H1 (cell line): Measurements from ENCODE around the gene TSPAN15. TPM values are rescaled to one million over a fixed set of nuclear protein-coding genes. Genes with fewer than 3 reads are reported as not detected.
A peak's percentile ranks its signal among the peaks of the same experiment; 100 is the strongest.

Experiments used
- CTCF ChIA-PET: fragments of 300-600 bp; sonication (Branson Sonifier 250); formaldehyde crosslinking; loops from one replicate; lab custom pipeline; 2021; ENCODE audit not compliant: partially characterized antibody; lab: Charles Lee
- POLR2A ChIA-PET: fragments of 300-600 bp; sonication (Branson Sonifier 250); formaldehyde crosslinking; loops from one replicate; lab custom pipeline; 2021; ENCODE audit warnings: inconsistent platforms; ENCODE audit not compliant: partially characterized antibody; lab: Charles Lee
- DNase-seq, 2 experiments: peaks; one replicate each; pipeline versions ENCODE4 v3.0.0 to v3.0.0-alpha.2; 2010 to 2022; ENCODE audit warnings: low spot score in 2 of 2, low read depth in 1 of 2, mixed read lengths in 1 of 2
- FAIRE-seq: peaks from 2 replicates; lab custom pipeline; 2011; peaks lifted over from hg19 to GRCh38; lab: Jason Lieb, UNC
- H2AFZ ChIP-seq: 2 replicates; pipeline ENCODE4 v1.8.1; 2012; ENCODE audit warnings: low read length, inconsistent platforms
- H2AK5ac ChIP-seq: 2 replicates; pipeline ENCODE4 v1.6.1; 2013; ENCODE audit warnings: low read depth, low read length
- H2BK120ac ChIP-seq: replicated peaks from 2 replicates; pipeline ENCODE3; 2013; ENCODE audit warnings: low read depth, low read length, inconsistent platforms
- H2BK12ac ChIP-seq: 2 replicates; pipeline ENCODE4 v1.6.1; 2013; ENCODE audit warnings: low read depth, low read length
- H2BK15ac ChIP-seq: 2 replicates; pipeline ENCODE4 v1.6.1; 2013; ENCODE audit warnings: low read length
- H2BK20ac ChIP-seq: 2 replicates; pipeline ENCODE4 v1.6.1; 2013; ENCODE audit warnings: low read length
- H2BK5ac ChIP-seq: 2 replicates; pipeline ENCODE4 v1.6.1; 2013; ENCODE audit warnings: low read depth, low read length
- H3K14ac ChIP-seq: 2 replicates; pipeline ENCODE4 v1.6.1; 2013; ENCODE audit warnings: inconsistent platforms; ENCODE audit not compliant: insufficient read length
- H3K18ac ChIP-seq: 2 replicates; pipeline ENCODE4 v1.6.1; 2013; ENCODE audit warnings: low read length; ENCODE audit errors: extremely low read depth
- H3K23ac ChIP-seq: 2 replicates; pipeline ENCODE4 v1.6.1; 2013; ENCODE audit warnings: inconsistent platforms; ENCODE audit not compliant: insufficient read length
- H3K23me2 ChIP-seq: 2 replicates; pipeline ENCODE4 v1.6.1; 2013; ENCODE audit warnings: low read depth, low read length
- H3K27ac ChIP-seq: 2 replicates; pipeline ENCODE4 v1.6.1; 2011; ENCODE audit warnings: low read depth, low read length, inconsistent platforms
- H3K27me3 ChIP-seq, 4 experiments: replicated peaks in 1 of 4; 1 replicate in 1 of 4; 2 replicates in 3 of 4; pipeline versions ENCODE4 v1.6.1 to v1.8.1; 2011 to 2013; ENCODE audit warnings: low read length in 3 of 4, mild to moderate bottlenecking in 3 of 4, inconsistent platforms in 2 of 4, mixed read lengths in 2 of 4, moderate library complexity in 1 of 4; ENCODE audit not compliant: control insufficient read depth in 3 of 4, insufficient read depth in 3 of 4; ENCODE audit errors: extremely low read depth in 1 of 4
- H3K36me3 ChIP-seq, 4 experiments: 2 replicates each; pipeline versions ENCODE4 v1.6.1 to v1.8.1; 2011 to 2013; ENCODE audit warnings: mild to moderate bottlenecking in 4 of 4, low read length in 3 of 4, moderate library complexity in 2 of 4, control low read depth in 1 of 4, inconsistent platforms in 1 of 4; ENCODE audit not compliant: insufficient read depth in 4 of 4, control insufficient read depth in 2 of 4
- H3K4ac ChIP-seq: replicated peaks from 2 replicates; pipeline ENCODE3; 2013; ENCODE audit warnings: low read length, low read depth, mixed read lengths, inconsistent platforms; ENCODE audit not compliant: insufficient read length
- H3K4me1 ChIP-seq, 4 experiments: replicated peaks in 1 of 4; 1 replicate in 1 of 4; 2 replicates in 3 of 4; pipeline versions ENCODE4 v1.6.1 to v1.8.1; 2011 to 2013; ENCODE audit warnings: low read length in 3 of 4, inconsistent platforms in 2 of 4, mixed read lengths in 1 of 4; ENCODE audit not compliant: insufficient read depth in 4 of 4, control insufficient read depth in 3 of 4
- H3K4me2 ChIP-seq, 2 experiments: 2 replicates each; pipeline versions ENCODE4 v1.6.1 to v1.8.1; 2011 to 2013; ENCODE audit warnings: low read depth in 2 of 2, low read length in 2 of 2, control low read depth in 1 of 2, inconsistent platforms in 1 of 2, mild to moderate bottlenecking in 1 of 2; ENCODE audit not compliant: insufficient read depth in 1 of 2
- H3K4me3 ChIP-seq, 4 experiments: fragments of 200-600, 300-600 bp in 1 of 4; sonication (generic), shearing (Covaris generic), sonication (Bioruptor Twin) in 1 of 4; 2 replicates each; pipeline versions ENCODE4 v1.5.1 to v1.8.1; 2011 to 2016; ENCODE audit warnings: low read length in 4 of 4, low read depth in 3 of 4, control low read depth in 2 of 4, inconsistent platforms in 2 of 4, mild to moderate bottlenecking in 2 of 4, mixed read lengths in 1 of 4, moderate library complexity in 1 of 4; ENCODE audit not compliant: insufficient read depth in 2 of 4; ENCODE audit errors: extremely low read depth in 1 of 4
- H3K56ac ChIP-seq: replicated peaks from 2 replicates; pipeline ENCODE3; 2013; ENCODE audit warnings: low read depth, mild to moderate bottlenecking, mixed read lengths, low read length, inconsistent platforms; ENCODE audit not compliant: insufficient read length
- H3K79me1 ChIP-seq: 2 replicates; pipeline ENCODE4 v1.6.1; 2013; ENCODE audit warnings: low read depth, low read length, control low read depth
- H3K79me2 ChIP-seq, 2 experiments: 2 replicates each; pipeline versions ENCODE4 v1.6.1 to v1.8.1; 2012 to 2013; ENCODE audit warnings: low read length in 2 of 2, mild to moderate bottlenecking in 2 of 2, inconsistent platforms in 1 of 2; ENCODE audit not compliant: insufficient read depth in 2 of 2, control insufficient read depth in 1 of 2
- H3K9ac ChIP-seq, 4 experiments: replicated peaks in 1 of 4; 1 replicate in 1 of 4; 2 replicates in 3 of 4; pipeline versions ENCODE4 v1.6.1 to v1.8.1; 2011 to 2013; ENCODE audit warnings: low read depth in 3 of 4, low read length in 3 of 4, control low read depth in 2 of 4, mild to moderate bottlenecking in 2 of 4, moderate library complexity in 2 of 4, inconsistent platforms in 1 of 4; ENCODE audit errors: extremely low read depth in 1 of 4
- H3K9me3 ChIP-seq, 2 experiments: 2 replicates each; pipeline versions ENCODE4 v1.6.1 to v1.8.1; 2012 to 2013; ENCODE audit warnings: mild to moderate bottlenecking in 2 of 2, moderate library complexity in 2 of 2, control low read depth in 1 of 2, inconsistent platforms in 1 of 2, low read depth in 1 of 2, low read length in 1 of 2, mixed read lengths in 1 of 2; ENCODE audit not compliant: insufficient read depth in 2 of 2
- H4K20me1 ChIP-seq, 2 experiments: replicated peaks in 1 of 2; 2 replicates each; pipeline versions ENCODE3 to v1.8.1; 2011 to 2013; ENCODE audit warnings: inconsistent platforms in 2 of 2, low read length in 2 of 2, mild to moderate bottlenecking in 1 of 2; ENCODE audit not compliant: insufficient read depth in 2 of 2, control insufficient read depth in 1 of 2
- H4K5ac ChIP-seq: 2 replicates; pipeline ENCODE4 v1.6.1; 2013; ENCODE audit warnings: low read length, low read depth, mixed read lengths, inconsistent platforms; ENCODE audit not compliant: insufficient read length
- H4K8ac ChIP-seq: 2 replicates; pipeline ENCODE4 v1.8.0; 2013; ENCODE audit warnings: mild to moderate bottlenecking, moderate library complexity, low read length, inconsistent platforms; ENCODE audit not compliant: insufficient read depth; ENCODE audit errors: extremely low read depth
- H4K91ac ChIP-seq: replicated peaks from 2 replicates; pipeline ENCODE3; 2013; ENCODE audit warnings: low read length, mixed read lengths, inconsistent platforms; ENCODE audit not compliant: insufficient read length
- CBX5 ChIP-seq: fragments of 300-800, 300-1000 bp; sonication (generic); IDR thresholded peaks from 2 replicates; pipeline ENCODE4 v1.7.1; 2016; ENCODE audit warnings: antibody characterized with exemption, low read length, low read depth
- JUND ChIP-seq: IDR thresholded peaks from 2 replicates; pipeline ENCODE4 v1.6.1; 2011; ENCODE audit warnings: mild to moderate bottlenecking, improper control_type of control experiment, low read length
- RAD21 ChIP-seq, 2 experiments: IDR thresholded peaks in 1 of 2; conservative IDR thresholded peaks in 1 of 2; 2 replicates each; pipeline ENCODE4 v1.6.1; 2011; ENCODE audit warnings: low read depth in 2 of 2, low read length in 2 of 2, improper control_type of control experiment in 1 of 2, inconsistent platforms in 1 of 2, mild to moderate bottlenecking in 1 of 2, moderate library complexity in 1 of 2
- SIX5 ChIP-seq: IDR thresholded peaks from 2 replicates; pipeline ENCODE4 v1.6.1; 2011; ENCODE audit warnings: mild to moderate bottlenecking, low read depth, low read length
- TAF7 ChIP-seq: optimal IDR thresholded peaks from 2 replicates; pipeline ENCODE3; 2011; ENCODE audit warnings: low read depth, mild to moderate bottlenecking, inconsistent platforms, low read length, moderate library complexity, borderline replicate concordance
- USF2 ChIP-seq: IDR thresholded peaks from 2 replicates; pipeline ENCODE4 v1.6.1; 2011; ENCODE audit warnings: low read length, improper control_type of control experiment
- WGBS, 2 experiments: shearing (Covaris generic) in 1 of 2; methylation state at CpG; one replicate each; pipeline versions ENCODE4 v1.1.6 to v1.1.7; 2013 to 2015; ENCODE audit warnings: low lambda C conversion rate in 2 of 2, mixed read lengths in 2 of 2, inconsistent platforms in 1 of 2, low coverage in 1 of 2, missing lambda C conversion rate in 1 of 2; ENCODE audit not compliant: insufficient replicate concordance in 2 of 2, insufficient coverage in 1 of 2, insufficient read length in 1 of 2; ENCODE audit errors: extremely low coverage in 1 of 2, missing lambda C conversion rate in 1 of 2; 5-methylcytosine and 5-hydroxymethylcytosine counted together
- polyA plus RNA-seq, 7 experiments: library from polyadenylated mRNA; depleted of rRNA in 3 of 7; stranded (reverse) in 5 of 7; unstranded in 2 of 7; fragments of >200 nt in 5 of 7; fragments of 200-250 nt in 2 of 7; gene quantifications; 1 replicate in 5 of 7; 2 replicates in 1 of 7; 4 replicates in 1 of 7; pipeline versions ENCODE4 v1.2.1 to v1.2.3, GENCODE V29; 2011 to 2013; ENCODE audit warnings: missing spikeins in 2 of 7, mixed read lengths in 2 of 7
- total RNA-seq: library from RNA; stranded (reverse); fragmentation: NEBNext Ultra II Directional; extraction: Animal tissue kit (Norgen Biotek cat#: 25700); gene quantifications from 2 replicates; pipeline ENCODE4 v1.2.1, GENCODE V29; 2021
- TF ChIP-seq, protein P1 (sequence below): IDR thresholded peaks from 2 replicates; pipeline ENCODE4 v1.6.1; 2012; ENCODE audit warnings: inconsistent platforms

TSPAN15 gene
- total and polyA plus RNA-seq, 2 of the 8 experiments (the other 6 are each of a cell fraction or from before 2014, with no cell fraction given): 9.7 to 20.0 TPM

DNA sequence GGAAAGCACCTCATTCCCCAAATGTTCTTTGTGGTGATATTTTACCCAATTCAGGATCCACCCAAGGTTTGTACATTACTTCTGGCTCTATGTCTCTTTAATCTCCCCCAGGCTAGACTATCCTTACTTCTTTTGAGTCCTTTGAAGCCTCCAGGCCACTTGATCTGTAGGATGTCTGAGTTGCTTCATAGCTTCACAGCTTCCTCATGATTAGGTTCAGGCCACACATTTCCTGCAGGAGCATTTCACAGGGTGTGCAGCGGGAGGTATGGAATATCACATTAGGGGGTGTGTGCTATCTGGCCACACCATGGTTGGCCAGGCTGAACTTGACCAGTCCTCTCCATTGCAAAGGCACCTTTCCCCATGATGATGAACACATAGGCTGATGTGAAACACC, 18.7 kb downstream of the TSPAN15 start:
- H3K4me1 ChIP-seq: peaks cover 0 to 5% (median 0%) of the 10 kb centered on the region in 4 experiments; a peak in 4 of 7 replicates
- no peaks in the 10 kb centered on the region for H3K27me3 ChIP-seq
- FAIRE-seq (no peak), DNase-seq (no peak)
- H2BK20ac ChIP-seq: no peak overlapping the region
- H2BK15ac ChIP-seq: no peak overlapping the region
- H3K27ac ChIP-seq: no peak overlapping the region
- no peak overlapping the region for H2AFZ ChIP-seq
- no peak for TF ChIP-seq JUND
- TF ChIP-seq SIX5: no peak
- TF ChIP-seq RAD21 (IDR thresholded peaks at IDR 0.05 in 1 of 2, conservative IDR thresholded peaks at IDR 0.05 in 1 of 2; ENCODE audit: low read depth in 2 of 2, low read length in 2 of 2): no peak
- TF ChIP-seq, protein P1, sequence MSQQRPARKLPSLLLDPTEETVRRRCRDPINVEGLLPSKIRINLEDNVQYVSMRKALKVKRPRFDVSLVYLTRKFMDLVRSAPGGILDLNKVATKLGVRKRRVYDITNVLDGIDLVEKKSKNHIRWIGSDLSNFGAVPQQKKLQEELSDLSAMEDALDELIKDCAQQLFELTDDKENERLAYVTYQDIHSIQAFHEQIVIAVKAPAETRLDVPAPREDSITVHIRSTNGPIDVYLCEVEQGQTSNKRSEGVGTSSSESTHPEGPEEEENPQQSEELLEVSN: no peak
- no peak for TF ChIP-seq TAF7
- TF ChIP-seq CBX5: no peak
- no peak for TF ChIP-seq USF2
- H2BK5ac ChIP-seq: 0 out of 2 replicates have a peak overlapping the region, but pooled peaks have one; percentile 32
- H3K23ac ChIP-seq: no peak overlapping the region
- no peak overlapping the region for H3K18ac ChIP-seq
- ChIA-PET POLR2A (no interaction called here), CTCF (interaction anchor here (0.8 to 9.5 kb wide), 4 partner anchors 12 to 167 kb away, joined by 4 to 92 read pairs (median 8); partner anchors contain the start of gene TSPAN15)
- H3K14ac ChIP-seq: no peak overlapping the region
- H2AK5ac ChIP-seq: 0 out of 2 replicates have a peak overlapping the region, but pooled peaks have one; percentile 24
- H3K4me2 ChIP-seq: no peak overlapping the region
- 77% methylated on average over 1 of the region's 1 CpG; no CpG with 5 or more reads in 1 of the 2 experiments for WGBS, 2 experiments
- H3K9me3 ChIP-seq: no peaks in the 10 kb centered on the region
- H3K36me3 ChIP-seq: no peaks in the 10 kb centered on the region
- H2BK12ac ChIP-seq: no peak overlapping the region
- H4K20me1 ChIP-seq: no peaks in the 10 kb centered on the region
- H3K4ac ChIP-seq: no peak overlapping the region
- no peak overlapping the region for H3K56ac ChIP-seq
- H4K8ac ChIP-seq: no peak overlapping the region
- no peaks in the 10 kb centered on the region for H3K79me1 ChIP-seq
- no peak overlapping the region for H3K9ac ChIP-seq
- no peak overlapping the region for H3K4me3 ChIP-seq
- H3K23me2 ChIP-seq: no peaks in the 10 kb centered on the region
- no peak overlapping the region for H2BK120ac ChIP-seq
- no peaks in the 10 kb centered on the region for H3K79me2 ChIP-seq
- H4K91ac ChIP-seq: no peak overlapping the region
- no peak overlapping the region for H4K5ac ChIP-seq
